ENCODE results near the gene ZNF536. TPM values are rescaled to one million over a fixed set of nuclear protein-coding genes. Genes with fewer than 3 reads are reported as not detected.

Gene ZNF536
- polyA plus RNA-seq, 3 donors: 0.06 to 0.11 (median 0.07) TPM

- no peak overlapping the region for H3K27ac ChIP-seq (ENCODE audit: low read depth, low read length)
- WGBS, 3 donors: 27 to 63% (median 61%) methylated on average over 6 of the region's 6 CpGs
These were observed 184.1 kb downstream of the ZNF536 start for GRCh38 chr19:30556230-30556711.

GRCh38 chr19:30557212-30557611 is 185.0 kb downstream of the ZNF536 start:
- 49 to 69% (median 67%) methylated on average over 4 of the region's 4 CpGs for WGBS, 3 donors
- no peak overlapping the region for H3K27ac ChIP-seq (ENCODE audit: low read depth, low read length)

GRCh38 chr19:30557927-30558557 is 185.9 kb downstream of the ZNF536 start:
- WGBS, 3 donors: 67 to 81% (median 80%) methylated on average over 13 of the region's 13 CpGs
- no peak overlapping the region for H3K27ac ChIP-seq (ENCODE audit: low read depth, low read length)

GRCh38 chr19:30558793-30559192 is 186.6 kb downstream of the ZNF536 start:
- WGBS, 3 donors: 82 to 90% (median 89%) methylated on average over 6 of the region's 6 CpGs

GRCh38 chr19:30559446-30559845 is 187.3 kb downstream of the ZNF536 start:
- WGBS, 3 donors: 68 to 79% (median 75%) methylated on average over 9 of the region's 9 CpGs
- no peak overlapping the region for H3K27ac ChIP-seq (ENCODE audit: low read depth, low read length)

More at GRCh38 chr19:30558793-30559192, 186.6 kb downstream of the ZNF536 start:
- no peak overlapping the region for H3K27ac ChIP-seq (ENCODE audit: low read depth, low read length)

- WGBS, 3 donors: 79 to 92% (median 89%) methylated on average over 8 of the region's 8 CpGs
- no peak overlapping the region for H3K27ac ChIP-seq (ENCODE audit: low read depth, low read length)
These were observed 190.8 kb downstream of the ZNF536 start for GRCh38 chr19:30562981-30563380.

GRCh38 chr19:30563691-30564090 is 191.5 kb downstream of the ZNF536 start:
- WGBS, 3 donors: 77 to 94% (median 78%) methylated on average over 3 of the region's 3 CpGs
- H3K27ac ChIP-seq (ENCODE audit: low read depth, low read length): no peak overlapping the region

GRCh38 chr19:30564551-30565011 is 192.4 kb downstream of the ZNF536 start:
- no peak overlapping the region for H3K27ac ChIP-seq (ENCODE audit: low read depth, low read length)
- WGBS, 3 donors: 61 to 77% (median 62%) methylated on average over 11 of the region's 11 CpGs

GRCh38 chr19:30565636-30566035 is 193.5 kb downstream of the ZNF536 start:
- 51 to 66% (median 57%) methylated on average over 5 of the region's 5 CpGs for WGBS, 3 donors

GRCh38 chr19:30566681-30567420 is 194.7 kb downstream of the ZNF536 start:
- WGBS, 3 donors: 78 to 91% (median 83%) methylated on average over 21 to 22 of the region's 22 CpGs
- H3K27ac ChIP-seq (ENCODE audit: low read depth, low read length): no peak overlapping the region

More at GRCh38 chr19:30565636-30566035, 193.5 kb downstream of the ZNF536 start:
- H3K27ac ChIP-seq (ENCODE audit: low read depth, low read length): no peak overlapping the region

- WGBS, 3 donors: 32 to 61% (median 59%) methylated on average over 15 of the region's 15 CpGs
- no peak overlapping the region for H3K27ac ChIP-seq (ENCODE audit: low read depth, low read length)
These were observed 195.5 kb downstream of the ZNF536 start for GRCh38 chr19:30567536-30568232.

- 75 to 84% (median 77%) methylated on average over 14 of the region's 14 CpGs for WGBS, 3 donors
- H3K27ac ChIP-seq (ENCODE audit: low read depth, low read length): no peak overlapping the region
These were observed 198.0 kb downstream of the ZNF536 start for GRCh38 chr19:30570194-30570593.

GRCh38 chr19:30577551-30578105 is 205.4 kb downstream of the ZNF536 start:
- no peak overlapping the region for H3K27ac ChIP-seq (ENCODE audit: low read depth, low read length)
- 48 to 63% (median 60%) methylated on average over 6 of the region's 6 CpGs for WGBS, 3 donors

GRCh38 chr19:30579419-30579818 is 207.2 kb downstream of the ZNF536 start:
- no peak overlapping the region for H3K27ac ChIP-seq (ENCODE audit: low read depth, low read length)
- WGBS, 3 donors: 64 to 78% (median 73%) methylated on average over 3 of the region's 3 CpGs

- no peak overlapping the region for H3K27ac ChIP-seq (ENCODE audit: low read depth, low read length)
- 77 to 90% (median 80%) methylated on average over 4 of the region's 4 CpGs for WGBS, 3 donors
These were observed 208.5 kb downstream of the ZNF536 start for GRCh38 chr19:30580673-30581072.

- H3K27ac ChIP-seq (ENCODE audit: low read depth, low read length): no peak overlapping the region
- 29 to 33% (median 29%) methylated on average over 8 of the region's 8 CpGs for WGBS, 3 donors
These were observed 211.9 kb downstream of the ZNF536 start for GRCh38 chr19:30584090-30584489.

- 53 to 58% (median 56%) methylated on average over 5 of the region's 5 CpGs for WGBS, 3 donors
These were observed 215.7 kb downstream of the ZNF536 start for GRCh38 chr19:30587869-30588268.

GRCh38 chr19:30590596-30591229 is 218.5 kb downstream of the ZNF536 start:
- WGBS, 3 donors: 62 to 69% (median 68%) methylated on average over 1 of the region's 1 CpG
- H3K27ac ChIP-seq (ENCODE audit: low read depth, low read length): no peak overlapping the region

More at GRCh38 chr19:30587869-30588268, 215.7 kb downstream of the ZNF536 start:
- H3K27ac ChIP-seq (ENCODE audit: low read depth, low read length): no peak overlapping the region

Data from adipose tissue (tissue), 3 donors.